CD8-positive, alpha-beta memory T cell (primary cell): ENCODE measurements around the gene SPTB. TPM values are rescaled to one million over a fixed set of nuclear protein-coding genes. Genes with fewer than 3 reads are reported as not detected.

ENCODE experiments used
- CTCF ChIA-PET: fragments of 350-600 bp; sonication (Branson Sonifier 250); formaldehyde crosslinking; loops from one replicate; lab custom pipeline; 2021; ENCODE audit warnings: antibody characterized with exemption; lab: Charles Lee
- POLR2A ChIA-PET: fragments of 350-600 bp; sonication (Branson Sonifier 250); formaldehyde crosslinking; loops from one replicate; lab custom pipeline; 2021; ENCODE audit warnings: antibody characterized with exemption; lab: Charles Lee
- DNase-seq, 5 donors: peaks; one replicate each; pipeline versions ENCODE4 v3.0.0 to v3.0.0-alpha.2; 2020 to 2022; ENCODE audit warnings: mixed read lengths in 1 of 5
- H3K27ac ChIP-seq: one replicate; pipeline ENCODE4 v1.7.0; 2013; ENCODE audit warnings: low read depth, mild to moderate bottlenecking, low read length, moderate library complexity
- H3K27me3 ChIP-seq: 2 replicates; pipeline ENCODE4 v1.7.0; 2013; ENCODE audit warnings: low read length, mild to moderate bottlenecking; ENCODE audit not compliant: insufficient read depth, poor library complexity, severe bottlenecking
- H3K36me3 ChIP-seq: 2 replicates; pipeline ENCODE4 v1.7.0; 2013; ENCODE audit warnings: mild to moderate bottlenecking, low read length, moderate library complexity; ENCODE audit not compliant: insufficient read depth
- H3K4me1 ChIP-seq: 2 replicates; pipeline ENCODE4 v1.7.0; 2013; ENCODE audit warnings: mild to moderate bottlenecking, low read length, moderate library complexity; ENCODE audit not compliant: insufficient read depth
- H3K4me3 ChIP-seq: 2 replicates; pipeline ENCODE4 v1.7.0; 2013; ENCODE audit warnings: mild to moderate bottlenecking, low read length
- H3K9me3 ChIP-seq: 2 replicates; pipeline ENCODE4 v1.7.0; 2013; ENCODE audit warnings: mild to moderate bottlenecking, low read length
- H3K27ac Mint-ChIP-seq, 8 donors: one replicate each; pipeline ENCODE4 v1.8.0; 2020 to 2021; ENCODE audit warnings: mixed read lengths in 8 of 8, mild to moderate bottlenecking in 6 of 8, inconsistent platforms in 3 of 8, moderate library complexity in 3 of 8
- H3K27me3 Mint-ChIP-seq, 2 donors: one replicate each; pipeline ENCODE4 v1.8.0; 2020 to 2021; ENCODE audit warnings: mixed read lengths in 2 of 2, mild to moderate bottlenecking in 1 of 2, moderate library complexity in 1 of 2
- H3K36me3 Mint-ChIP-seq, 3 donors: one replicate each; pipeline ENCODE4 v1.8.0; 2020 to 2021; ENCODE audit warnings: mixed read lengths in 3 of 3, inconsistent platforms in 1 of 3, mild to moderate bottlenecking in 1 of 3
- H3K4me1 Mint-ChIP-seq, 3 donors: one replicate each; pipeline ENCODE4 v1.8.0; 2020 to 2021; ENCODE audit warnings: mixed read lengths in 3 of 3, inconsistent platforms in 1 of 3, mild to moderate bottlenecking in 1 of 3
- H3K4me3 Mint-ChIP-seq, 7 donors: one replicate each; pipeline ENCODE4 v1.8.0; 2020 to 2021; ENCODE audit warnings: mixed read lengths in 7 of 7, mild to moderate bottlenecking in 6 of 7, moderate library complexity in 4 of 7, inconsistent platforms in 2 of 7
- H3K9me3 Mint-ChIP-seq, 5 donors: one replicate each; pipeline ENCODE4 v1.8.0; 2020 to 2022; ENCODE audit warnings: mixed read lengths in 5 of 5, mild to moderate bottlenecking in 3 of 5, moderate library complexity in 2 of 5, inconsistent platforms in 1 of 5
- polyA plus RNA-seq: library from polyadenylated mRNA; unstranded; fragments of 300-500 nt; fragmentation: Illumina TruSeq; gene quantifications from one replicate; pipeline ENCODE4 v1.2.3, GENCODE V29; 2021
- total RNA-seq, 2 experiments: library from RNA; stranded (reverse); gene quantifications; one replicate each; pipeline ENCODE4 v1.2.3, GENCODE V29; 2021

Gene SPTB
- total and polyA plus RNA-seq, 3 experiments from 2014 or later: 0.09 to 0.18 (median 0.15) TPM

DNA sequence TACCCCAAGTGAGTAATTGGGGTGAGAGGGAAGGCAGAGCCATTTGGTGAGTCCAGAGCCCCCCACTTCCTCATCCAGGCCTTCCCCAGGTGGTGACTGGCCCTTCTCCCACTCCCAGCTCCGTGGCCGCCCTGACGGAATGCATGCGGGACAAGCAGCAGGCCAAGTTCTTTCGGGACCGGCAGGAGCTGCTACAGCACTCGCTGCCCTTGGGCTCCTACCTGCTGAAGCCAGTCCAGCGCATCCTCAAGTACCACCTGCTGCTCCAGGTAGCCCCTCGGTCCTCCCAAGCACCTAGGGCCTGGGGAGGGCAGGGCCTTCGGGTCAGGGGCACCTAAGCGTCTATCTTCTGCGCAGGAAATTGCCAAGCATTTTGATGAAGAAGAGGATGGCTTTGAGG, 149.0 kb downstream of the SPTB start:
- H3K27me3 Mint-ChIP-seq: no peaks in the 10 kb centered on the region
- H3K9me3 Mint-ChIP-seq: no peaks in the 10 kb centered on the region
- DNase-seq: no peak
- H3K36me3 ChIP-seq: no peaks in the 10 kb centered on the region
- no peaks in the 10 kb centered on the region for H3K9me3 ChIP-seq
- H3K27ac Mint-ChIP-seq: peak overlapping the region in 7 of 8 donors; percentile 7 to 99 (median 84)
- peaks cover 0 to 18% (median 4%) of the 10 kb centered on the region in 3 donors for H3K36me3 Mint-ChIP-seq
- H3K27ac ChIP-seq: no peak overlapping the region
- H3K4me1 Mint-ChIP-seq: peaks cover 69 to 77% (median 74%) of the 10 kb centered on the region in 3 donors
- CTCF ChIA-PET: no interaction called here
- H3K4me3 Mint-ChIP-seq: peak overlapping the region in 3 of 7 donors; percentile 34 to 63 (median 57)
- no peaks in the 10 kb centered on the region for H3K27me3 ChIP-seq
- no peak overlapping the region for H3K4me3 ChIP-seq
- H3K4me1 ChIP-seq: peaks cover 54% of the 10 kb centered on the region
- POLR2A ChIA-PET: no interaction called here

DNA sequence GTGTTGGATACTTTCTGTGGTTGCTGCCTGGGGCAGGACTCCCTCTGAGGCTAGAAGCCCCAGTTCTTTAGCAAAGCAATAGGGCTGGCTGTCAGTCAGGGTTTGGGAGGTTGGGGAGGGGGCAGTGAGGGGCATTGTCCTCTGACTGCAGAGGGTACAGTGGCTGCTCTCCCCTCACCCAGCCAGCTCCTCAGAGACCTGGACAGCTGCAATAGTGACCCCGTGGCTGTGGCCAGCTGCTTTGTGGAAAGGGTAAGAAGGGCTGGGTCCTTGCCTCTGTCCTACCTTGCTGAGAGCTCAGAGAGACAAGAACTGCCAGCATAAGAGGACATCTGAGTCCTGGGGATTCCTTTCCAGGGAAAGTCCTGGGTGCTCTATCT, 149.7 kb downstream of the SPTB start:
- H3K4me1 Mint-ChIP-seq: peaks cover 69 to 77% (median 74%) of the 10 kb centered on the region in 3 donors
- H3K4me3 Mint-ChIP-seq: peak overlapping the region in 3 of 7 donors; percentile 34 to 63 (median 57)
- no peaks in the 10 kb centered on the region for H3K9me3 Mint-ChIP-seq
- no peaks in the 10 kb centered on the region for H3K27me3 Mint-ChIP-seq
- CTCF ChIA-PET: no interaction called here
- POLR2A ChIA-PET: no interaction called here
- no peak overlapping the region for H3K4me3 ChIP-seq
- peaks cover 0 to 13% (median 4%) of the 10 kb centered on the region in 3 donors for H3K36me3 Mint-ChIP-seq
- H3K4me1 ChIP-seq: peaks cover 55% of the 10 kb centered on the region
- peak overlapping the region; percentile 7 to 99 (median 82) for H3K27ac Mint-ChIP-seq
- DNase-seq: no peak
- no peak overlapping the region for H3K27ac ChIP-seq
- no peaks in the 10 kb centered on the region for H3K36me3 ChIP-seq
- H3K9me3 ChIP-seq: no peaks in the 10 kb centered on the region
- H3K27me3 ChIP-seq: no peaks in the 10 kb centered on the region

- Histone ChIP-seq H3K4me1 (peaks cover 57% of the 10 kb centered on the region), H3K27me3 (no peaks in the 10 kb centered on the region), H3K9me3 (no peaks in the 10 kb centered on the region), H3K4me3 (no peak overlapping the region), H3K36me3 (no peaks in the 10 kb centered on the region), H3K27ac (no peak overlapping the region)
- Mint-ChIP-seq H3K9me3 (no peaks in the 10 kb centered on the region), H3K36me3 (peaks cover 0 to 12% (median 4%) of the 10 kb centered on the region in 3 donors), H3K4me1 (peaks cover 71 to 78% (median 74%) of the 10 kb centered on the region in 3 donors), H3K4me3 (peak overlapping the region in 1 of 7 donors; percentile 55), H3K27me3 (no peaks in the 10 kb centered on the region), H3K27ac (peak overlapping the region; percentile 19 to 99 (median 82))
- ChIA-PET CTCF (no interaction called here), POLR2A (no interaction called here)
- no peak for DNase-seq
These were observed 150.2 kb downstream of the SPTB start for GRCh38 chr14:64729386-64730060.

DNA sequence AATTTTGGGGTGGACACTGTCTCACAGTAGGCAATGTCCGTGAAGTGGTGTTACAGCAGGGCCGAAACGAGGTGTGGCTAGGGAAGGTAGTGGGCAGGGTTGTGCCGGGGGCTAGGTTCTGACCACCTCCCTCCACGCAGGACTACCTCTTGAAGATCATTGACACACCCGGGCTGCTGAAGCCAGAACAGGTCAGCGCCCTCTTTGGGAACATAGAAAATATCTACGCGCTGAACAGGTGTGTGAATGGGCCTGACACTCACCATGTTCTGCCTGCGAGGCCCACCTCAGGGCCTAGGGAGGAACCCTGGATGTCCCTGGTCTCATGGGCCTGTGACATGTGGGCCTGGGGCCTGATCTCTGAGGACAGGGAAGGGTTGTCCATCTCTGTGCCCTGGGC, 150.9 kb downstream of the SPTB start:
- Mint-ChIP-seq H3K27ac (peak overlapping the region; percentile 24 to 99 (median 86)), H3K36me3 (peaks cover 0 to 11% (median 2%) of the 10 kb centered on the region in 3 donors), H3K9me3 (no peaks in the 10 kb centered on the region), H3K27me3 (no peaks in the 10 kb centered on the region), H3K4me1 (peaks cover 72 to 78% (median 74%) of the 10 kb centered on the region in 3 donors), H3K4me3 (peak overlapping the region in 3 of 7 donors; percentile 31 to 58 (median 37))
- no peak overlapping the region for H3K27ac ChIP-seq
- POLR2A ChIA-PET: no interaction called here
- no peaks in the 10 kb centered on the region for H3K36me3 ChIP-seq
- no peaks in the 10 kb centered on the region for H3K27me3 ChIP-seq
- H3K4me1 ChIP-seq: peaks cover 64% of the 10 kb centered on the region
- H3K4me3 ChIP-seq: no peak overlapping the region
- no peak for DNase-seq
- CTCF ChIA-PET: no interaction called here
- no peaks in the 10 kb centered on the region for H3K9me3 ChIP-seq

- H3K4me3 ChIP-seq: no peak overlapping the region
- H3K27ac ChIP-seq: no peak overlapping the region
- H3K36me3 ChIP-seq: no peaks in the 10 kb centered on the region
- ChIA-PET POLR2A (no interaction called here), CTCF (interaction anchor here (0.9 kb wide), 1 partner anchor 58 kb away, joined by 3 read pairs; no protein-coding TSS in a partner anchor)
- H3K4me1 ChIP-seq: peaks cover 71% of the 10 kb centered on the region
- H3K27me3 ChIP-seq: no peaks in the 10 kb centered on the region
- H3K9me3 Mint-ChIP-seq: no peaks in the 10 kb centered on the region
- peaks cover 73 to 80% (median 75%) of the 10 kb centered on the region in 3 donors for H3K4me1 Mint-ChIP-seq
- no peaks in the 10 kb centered on the region for H3K27me3 Mint-ChIP-seq
- H3K9me3 ChIP-seq: no peaks in the 10 kb centered on the region
- peak overlapping the region; percentile 59 to 99 (median 86) for H3K27ac Mint-ChIP-seq
- no peak for DNase-seq
- H3K4me3 Mint-ChIP-seq: peak overlapping the region in 5 of 7 donors; percentile 17 to 58 (median 31)
- H3K36me3 Mint-ChIP-seq: peaks cover 0 to 6% (median 2%) of the 10 kb centered on the region in 3 donors
These were observed 151.6 kb downstream of the SPTB start for GRCh38 chr14:64728106-64728505.

- no peak overlapping the region for H3K27ac ChIP-seq
- H3K9me3 Mint-ChIP-seq: no peaks in the 10 kb centered on the region
These were observed 152.1 kb downstream of the SPTB start for GRCh38 chr14:64727551-64728071.

GRCh38 chr14:64726585-64726890, 153.2 kb downstream of the SPTB start:
- ChIA-PET POLR2A (no interaction called here), CTCF (no interaction called here)
- peak overlapping the region in 7 of 8 donors; percentile 23 to 99 (median 89) for H3K27ac Mint-ChIP-seq
- DNase-seq: peak in 1 of 5 donors; percentile 45
- peak overlapping the region in 5 of 7 donors; percentile 15 to 81 (median 55) for H3K4me3 Mint-ChIP-seq
- H3K9me3 ChIP-seq: no peaks in the 10 kb centered on the region
- peaks cover 87% of the 10 kb centered on the region for H3K4me1 ChIP-seq
- no peaks in the 10 kb centered on the region for H3K27me3 Mint-ChIP-seq
- H3K4me1 Mint-ChIP-seq: peaks cover 85 to 94% (median 91%) of the 10 kb centered on the region in 3 donors
- H3K4me3 ChIP-seq: no peak overlapping the region
- peaks cover 0 to 6% (median 2%) of the 10 kb centered on the region in 3 donors for H3K36me3 Mint-ChIP-seq
- no peaks in the 10 kb centered on the region for H3K9me3 Mint-ChIP-seq
- no peak overlapping the region for H3K27ac ChIP-seq
- H3K36me3 ChIP-seq: no peaks in the 10 kb centered on the region
- no peaks in the 10 kb centered on the region for H3K27me3 ChIP-seq

More at GRCh38 chr14:64727551-64728071, 152.1 kb downstream of the SPTB start:
- Histone ChIP-seq H3K4me1 (peaks cover 76% of the 10 kb centered on the region), H3K9me3 (no peaks in the 10 kb centered on the region), H3K4me3 (no peak overlapping the region), H3K27me3 (no peaks in the 10 kb centered on the region), H3K36me3 (no peaks in the 10 kb centered on the region)
- Mint-ChIP-seq H3K4me3 (peak overlapping the region in 3 of 7 donors; percentile 31 to 58 (median 43)), H3K36me3 (peaks cover 0 to 6% (median 2%) of the 10 kb centered on the region in 3 donors), H3K4me1 (peaks cover 78 to 85% (median 80%) of the 10 kb centered on the region in 3 donors), H3K27me3 (no peaks in the 10 kb centered on the region), H3K27ac (peak overlapping the region; percentile 59 to 99 (median 89))
- DNase-seq: no peak
- CTCF ChIA-PET: interaction anchor here (0.9 kb wide), 1 partner anchor 57 kb away, joined by 3 read pairs; no protein-coding TSS in a partner anchor
- POLR2A ChIA-PET: no interaction called here
